Keratinocyte (primary cell): ENCODE data around the gene SNAP25.

Source experiments
- CTCF ChIP-seq, 3 experiments: IDR thresholded peaks in 1 of 3; conservative IDR thresholded peaks in 1 of 3; optimal IDR thresholded peaks in 1 of 3; 2 replicates in 2 of 3; 3 replicates in 1 of 3; pipeline versions ENCODE3 to v1.5.1; 2011; ENCODE audit warnings: low read length in 3 of 3, mild to moderate bottlenecking in 3 of 3, moderate library complexity in 2 of 3, control low read depth in 1 of 3, inconsistent platforms in 1 of 3; ENCODE audit not compliant: insufficient read depth in 2 of 3; ENCODE audit errors: extremely low read depth in 1 of 3
- EZH2 ChIP-seq: IDR thresholded peaks from one replicate; pipeline ENCODE4 v1.6.1; 2012; ENCODE audit warnings: inconsistent platforms, mild to moderate bottlenecking, low read length, moderate library complexity

- TF ChIP-seq CTCF (optimal IDR thresholded peaks at IDR 0.05 in 1 of 3, IDR thresholded peaks at IDR 0.05 in 1 of 3, conservative IDR thresholded peaks at IDR 0.05 in 1 of 3; ENCODE audit: extremely low read depth in 1 of 3, insufficient read depth in 2 of 3, low read length in 3 of 3): no peak
- TF ChIP-seq EZH2: no peak
Measured at GRCh38 chr20:10309326-10309725, 90.7 kb downstream of the SNAP25 start.
